ENCODE data around the gene WDR47.

GRCh38 chr1:109041621-109042468 is at the start of gene WDR47:
- no peak for TF ChIP-seq CTCF (IDR thresholded peaks at IDR 0.05; ENCODE audit: poor library complexity, severe bottlenecking)
- TF ChIP-seq MXI1 (conservative IDR thresholded peaks at IDR 0.05; ENCODE audit: poor library complexity, severe bottlenecking) = peak; percentile 84
- TF ChIP-seq POLR2AphosphoS5 (IDR thresholded peaks at IDR 0.05) = peak; percentile 99
- TF ChIP-seq, protein P1, sequence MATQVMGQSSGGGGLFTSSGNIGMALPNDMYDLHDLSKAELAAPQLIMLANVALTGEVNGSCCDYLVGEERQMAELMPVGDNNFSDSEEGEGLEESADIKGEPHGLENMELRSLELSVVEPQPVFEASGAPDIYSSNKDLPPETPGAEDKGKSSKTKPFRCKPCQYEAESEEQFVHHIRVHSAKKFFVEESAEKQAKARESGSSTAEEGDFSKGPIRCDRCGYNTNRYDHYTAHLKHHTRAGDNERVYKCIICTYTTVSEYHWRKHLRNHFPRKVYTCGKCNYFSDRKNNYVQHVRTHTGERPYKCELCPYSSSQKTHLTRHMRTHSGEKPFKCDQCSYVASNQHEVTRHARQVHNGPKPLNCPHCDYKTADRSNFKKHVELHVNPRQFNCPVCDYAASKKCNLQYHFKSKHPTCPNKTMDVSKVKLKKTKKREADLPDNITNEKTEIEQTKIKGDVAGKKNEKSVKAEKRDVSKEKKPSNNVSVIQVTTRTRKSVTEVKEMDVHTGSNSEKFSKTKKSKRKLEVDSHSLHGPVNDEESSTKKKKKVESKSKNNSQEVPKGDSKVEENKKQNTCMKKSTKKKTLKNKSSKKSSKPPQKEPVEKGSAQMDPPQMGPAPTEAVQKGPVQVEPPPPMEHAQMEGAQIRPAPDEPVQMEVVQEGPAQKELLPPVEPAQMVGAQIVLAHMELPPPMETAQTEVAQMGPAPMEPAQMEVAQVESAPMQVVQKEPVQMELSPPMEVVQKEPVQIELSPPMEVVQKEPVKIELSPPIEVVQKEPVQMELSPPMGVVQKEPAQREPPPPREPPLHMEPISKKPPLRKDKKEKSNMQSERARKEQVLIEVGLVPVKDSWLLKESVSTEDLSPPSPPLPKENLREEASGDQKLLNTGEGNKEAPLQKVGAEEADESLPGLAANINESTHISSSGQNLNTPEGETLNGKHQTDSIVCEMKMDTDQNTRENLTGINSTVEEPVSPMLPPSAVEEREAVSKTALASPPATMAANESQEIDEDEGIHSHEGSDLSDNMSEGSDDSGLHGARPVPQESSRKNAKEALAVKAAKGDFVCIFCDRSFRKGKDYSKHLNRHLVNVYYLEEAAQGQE (IDR thresholded peaks at IDR 0.05; ENCODE audit: borderline replicate concordance) = peak; percentile 96
- TF ChIP-seq EZH2 (IDR thresholded peaks at IDR 0.05; ENCODE audit: borderline replicate concordance, insufficient read depth, low read length, poor library complexity, severe bottlenecking) = no peak
- peak; percentile 96 for TF ChIP-seq TAF1 (IDR thresholded peaks at IDR 0.05; ENCODE audit: low read depth)

All from neural cell (in vitro differentiated cells).